Endothelial cell of umbilical vein (primary cell): ENCODE results near the gene SRGAP3. TPM values are rescaled to one million over a fixed set of nuclear protein-coding genes. Genes with fewer than 3 reads are reported as not detected.

Experiments used
- BruUV-seq: library from RNA; stranded (reverse); fragments of 400-500 nt; replicated peaks from 2 replicates; lab custom pipeline; 2021; lab: Mats Ljungman, UMichigan
- CTCF ChIA-PET: fragments of 300-600, 350-600 bp; sonication (Branson Sonifier 250); formaldehyde crosslinking; loops from one replicate; lab custom pipeline; 2021; ENCODE audit warnings: antibody characterized with exemption, inconsistent platforms; lab: Charles Lee
- POLR2A ChIA-PET: fragments of 300-600, 350-600 bp; sonication (Branson Sonifier 250); formaldehyde crosslinking; loops from one replicate; lab custom pipeline; 2021; ENCODE audit warnings: antibody characterized with exemption, inconsistent platforms; lab: Charles Lee
- DNase-seq: peaks from one replicate; pipeline ENCODE4 v3.0.0-alpha.2; 2011; ENCODE audit warnings: low read depth, low spot score
- FAIRE-seq: peaks from 2 replicates; lab custom pipeline; 2011; peaks lifted over from hg19 to GRCh38; lab: Jason Lieb, UNC
- H2AFZ ChIP-seq: 2 replicates; pipeline ENCODE4 v1.6.0; 2012; ENCODE audit warnings: low read depth, low read length, control low read depth, inconsistent platforms
- H3K27ac ChIP-seq: 2 replicates; pipeline ENCODE4 v1.5.1; 2011; ENCODE audit warnings: low read depth, mild to moderate bottlenecking, control low read depth, low read length, moderate library complexity; ENCODE audit not compliant: insufficient read depth
- H3K27me3 ChIP-seq, 2 experiments: 2 replicates each; pipeline versions ENCODE4 v1.6.0 to v1.6.1; 2011; ENCODE audit warnings: low read length in 2 of 2, mixed read lengths in 1 of 2; ENCODE audit not compliant: control insufficient read depth in 2 of 2, insufficient read depth in 2 of 2
- H3K36me3 ChIP-seq, 2 experiments: 2 replicates in 1 of 2; 3 replicates in 1 of 2; pipeline ENCODE4 v1.5.1; 2011; ENCODE audit warnings: low read length in 2 of 2, mild to moderate bottlenecking in 1 of 2, moderate library complexity in 1 of 2; ENCODE audit not compliant: control insufficient read depth in 2 of 2, insufficient read depth in 2 of 2; ENCODE audit errors: extremely low read depth in 1 of 2
- H3K4me1 ChIP-seq: 3 replicates; pipeline ENCODE4 v1.5.1; 2011; ENCODE audit warnings: mild to moderate bottlenecking, low read length; ENCODE audit not compliant: control insufficient read depth, insufficient read depth; ENCODE audit errors: extremely low read depth
- H3K4me2 ChIP-seq: 2 replicates; pipeline ENCODE4 v1.6.1; 2011; ENCODE audit warnings: low read length, control low read depth, mixed read lengths; ENCODE audit not compliant: insufficient read depth
- H3K4me3 ChIP-seq, 3 experiments: fragments of 200-600 bp in 1 of 3; sonication (generic), shearing (Covaris generic) in 1 of 3; replicated peaks in 1 of 3; 2 replicates each; pipeline ENCODE4 v1.5.1; 2011 to 2016; ENCODE audit warnings: control low read depth in 3 of 3, low read length in 3 of 3, mild to moderate bottlenecking in 2 of 3, inconsistent platforms in 1 of 3, low read depth in 1 of 3, moderate library complexity in 1 of 3; ENCODE audit not compliant: insufficient read depth in 1 of 3
- H3K79me2 ChIP-seq: 2 replicates; pipeline ENCODE4 v1.6.0; 2012; ENCODE audit warnings: low read length, inconsistent platforms; ENCODE audit not compliant: control insufficient read depth, insufficient read depth
- H3K9ac ChIP-seq: replicated peaks from 2 replicates; pipeline ENCODE3; 2011; ENCODE audit warnings: low read length, control low read depth; ENCODE audit not compliant: insufficient read depth; ENCODE audit errors: extremely low read depth
- H3K9me1 ChIP-seq: replicated peaks from 3 replicates; pipeline ENCODE4 v1.6.0; 2011; ENCODE audit warnings: mild to moderate bottlenecking, low read length; ENCODE audit not compliant: control insufficient read depth, insufficient read depth; ENCODE audit errors: extremely low read depth
- H3K9me3 ChIP-seq: replicated peaks from 2 replicates; pipeline ENCODE4 v1.5.1; 2012; ENCODE audit warnings: low read length, inconsistent platforms; ENCODE audit not compliant: control insufficient read depth, insufficient read depth
- H4K20me1 ChIP-seq: replicated peaks from 2 replicates; pipeline ENCODE3; 2011; ENCODE audit warnings: mild to moderate bottlenecking, low read length; ENCODE audit not compliant: control insufficient read depth, insufficient read depth; ENCODE audit errors: extremely low read depth
- CTCF ChIP-seq, 2 donors: IDR thresholded peaks; 1 replicate in 1 of 2; 2 replicates in 1 of 2; pipeline ENCODE4 v1.5.1; 2011; ENCODE audit warnings: low read length in 2 of 2, mild to moderate bottlenecking in 2 of 2, moderate library complexity in 2 of 2, control low read depth in 1 of 2, inconsistent platforms in 1 of 2, low read depth in 1 of 2; ENCODE audit not compliant: insufficient read depth in 1 of 2; ENCODE audit errors: extremely low read depth in 1 of 2
- EZH2 ChIP-seq: IDR thresholded peaks from 2 replicates; pipeline ENCODE4 v1.6.1; 2012; ENCODE audit warnings: borderline replicate concordance, low read depth, mild to moderate bottlenecking, moderate library complexity, low read length, inconsistent platforms; ENCODE audit not compliant: severe bottlenecking
- FOS ChIP-seq: IDR thresholded peaks from 2 replicates; pipeline ENCODE4 v1.6.1; 2011; ENCODE audit warnings: mild to moderate bottlenecking, low read length, moderate library complexity, borderline replicate concordance; ENCODE audit not compliant: insufficient read depth
- GATA2 ChIP-seq: IDR thresholded peaks from 2 replicates; pipeline ENCODE4 v1.7.0; 2011; ENCODE audit warnings: low read depth, mild to moderate bottlenecking, moderate library complexity, mixed read lengths, low read length; ENCODE audit not compliant: insufficient read length, insufficient read depth
- JUN ChIP-seq: IDR thresholded peaks from 2 replicates; pipeline ENCODE4 v1.6.1; 2011; ENCODE audit warnings: borderline replicate concordance, low read depth; ENCODE audit not compliant: insufficient read length, insufficient read depth
- MAX ChIP-seq: IDR thresholded peaks from 2 replicates; pipeline ENCODE4 v1.6.1; 2011; ENCODE audit not compliant: insufficient read depth, insufficient read length
- MYC ChIP-seq: IDR thresholded peaks from one replicate; pipeline ENCODE4 v1.6.1; 2011; ENCODE audit warnings: mild to moderate bottlenecking, low read depth, low read length
- POLR2A ChIP-seq: IDR thresholded peaks from 2 replicates; pipeline ENCODE4 v1.6.1; 2012; ENCODE audit warnings: low read depth, mild to moderate bottlenecking, control low read depth, low read length
- POLR2AphosphoS5 ChIP-seq: IDR thresholded peaks from 2 replicates; pipeline ENCODE4 v1.6.1; 2012; ENCODE audit warnings: low read depth, mild to moderate bottlenecking, control low read depth, low read length, moderate library complexity; ENCODE audit not compliant: insufficient read depth
- dilution Hi-C: fragments of 300-500 bp; cut with MboI; formaldehyde crosslinking; loops from one replicate; pipeline ENCODE4 v1.15.0; 2019; ENCODE audit warnings: low sequenced_read_pairs; ENCODE audit not compliant: extremely low pct_ligation_motif_present
- intact Hi-C: fragments of 100-400 bp; cut with micrococcal nuclease; formaldehyde crosslinking; loops from one replicate; pipeline ENCODE4 v1.10.0; 2022
- polyA plus RNA-seq, 4 experiments: library from polyadenylated mRNA; depleted of rRNA in 3 of 4; stranded (reverse) in 3 of 4; unstranded in 1 of 4; fragments of >200 nt; gene quantifications; 2 replicates each; pipeline versions ENCODE4 v1.2.1 to v1.2.3, GENCODE V29; 2011 to 2012; ENCODE audit warnings: missing spikeins in 1 of 4
- total RNA-seq: library from RNA; stranded (reverse); gene quantifications from 2 replicates; pipeline ENCODE4 v1.2.3, GENCODE V29; 2021

SRGAP3 gene
- total and polyA plus RNA-seq, 2 donors (not counting 3 experiments of a cell fraction or from before 2014, with no cell fraction given): 0.06 TPM; not detected in 1

- ChIA-PET POLR2A (no interaction called here), CTCF (no interaction called here)
- BruUV-seq: no TSS peak
- no peak overlapping the region for H3K4me3 ChIP-seq
- intact Hi-C loops: no loop called here
- no peak overlapping the region for H3K9ac ChIP-seq
- H3K9me3 ChIP-seq: no peaks in the 10 kb centered on the region
- dilution Hi-C loops: no loop called here
- no peaks in the 10 kb centered on the region for H3K9me1 ChIP-seq
- H3K4me2 ChIP-seq: no peak overlapping the region
- no peaks in the 10 kb centered on the region for H3K79me2 ChIP-seq
- H2AFZ ChIP-seq: no peak overlapping the region
- DNase-seq (no peak), FAIRE-seq (no peak)
- H3K27me3 ChIP-seq: no peaks in the 10 kb centered on the region
- TF ChIP-seq CTCF (IDR thresholded peaks at IDR 0.05; ENCODE audit: extremely low read depth in 1 of 2, insufficient read depth in 1 of 2, low read depth in 1 of 2, low read length in 2 of 2): no peak
- no peak for TF ChIP-seq FOS
- TF ChIP-seq JUN: no peak
- TF ChIP-seq MAX: no peak
- TF ChIP-seq POLR2AphosphoS5: no peak
- TF ChIP-seq MYC: no peak
- TF ChIP-seq EZH2: no peak
- TF ChIP-seq GATA2: no peak
- no peak for TF ChIP-seq POLR2A
- no peaks in the 10 kb centered on the region for H3K4me1 ChIP-seq
- H3K27ac ChIP-seq: no peak overlapping the region
- no peaks in the 10 kb centered on the region for H4K20me1 ChIP-seq
- no peaks in the 10 kb centered on the region for H3K36me3 ChIP-seq
Observed at GRCh38 chr3:9173445-9173844, 76.0 kb downstream of the SRGAP3 start.
